ENCODE results near the gene RANBP1. TPM values are rescaled to one million over a fixed set of nuclear protein-coding genes. Genes with fewer than 3 reads are reported as not detected.

Gene RANBP1
- total RNA-seq, 1 experiment from 2014 or later = 522 TPM

- Histone ChIP-seq H3K4ac (ENCODE audit: low read depth, low read length) (no peak overlapping the region), H2BK5ac (ENCODE audit: insufficient read length, low read length) (no peak overlapping the region), H3K27ac (ENCODE audit: insufficient read length, low read depth, low read length) (no peak overlapping the region), H3K79me2 (ENCODE audit: insufficient read depth, low read length) (peaks cover 16% of the 10 kb centered on the region; the same call in 1 of the 2 replicates), H4K8ac (replicated peaks; ENCODE audit: insufficient read length, low read depth, low read length) (no peak overlapping the region), H3K14ac (ENCODE audit: insufficient read depth, low read length) (no peak overlapping the region), H3K56ac (ENCODE audit: insufficient read length, low read depth, low read length) (no peak overlapping the region), H3K4me1 (ENCODE audit: insufficient read depth, low read length) (no peaks in the 10 kb centered on the region), H3K4me2 (ENCODE audit: insufficient read depth, insufficient read length, low read length) (no peak overlapping the region), H2BK120ac (ENCODE audit: low read depth, low read length, poor library complexity, severe bottlenecking) (no peak overlapping the region), H3K9me3 (ENCODE audit: control insufficient read depth, low read depth, low read length) (no peaks in the 10 kb centered on the region), H4K5ac (ENCODE audit: insufficient read length, low read depth, low read length) (no peak overlapping the region), H2AFZ (ENCODE audit: low read length) (no peak overlapping the region), H3K79me1 (ENCODE audit: insufficient read depth, low read depth, low read length, poor library complexity, severe bottlenecking) (peaks cover 8% of the 10 kb centered on the region), H2BK12ac (ENCODE audit: insufficient read length, low read depth, low read length) (no peak overlapping the region), H2AK5ac (ENCODE audit: insufficient read length, low read length) (no peak overlapping the region), H3K9ac (ENCODE audit: extremely low read depth, insufficient read length, low read length) (no peak overlapping the region), H3K23me2 (ENCODE audit: insufficient read length, low read depth, low read length, poor library complexity, severe bottlenecking) (no peaks in the 10 kb centered on the region), H4K20me1 (ENCODE audit: control insufficient read depth, insufficient read depth, insufficient read length) (peaks cover 2% of the 10 kb centered on the region), H4K91ac (ENCODE audit: insufficient read length, low read depth, low read length) (no peak overlapping the region), H3K18ac (ENCODE audit: insufficient read length, low read depth, low read length) (no peak overlapping the region), H3T11ph (ENCODE audit: low read length) (no peak overlapping the region), H3K27me3 (ENCODE audit: insufficient read depth, low read length) (no peaks in the 10 kb centered on the region), H2BK15ac (ENCODE audit: low read depth, low read length) (0 out of 2 replicates have a peak overlapping the region, but pooled peaks have one; percentile 54), H3K23ac (ENCODE audit: insufficient read length, low read depth, low read length) (no peak overlapping the region), H2BK20ac (ENCODE audit: low read depth, low read length, poor library complexity, severe bottlenecking) (no peak overlapping the region)
- DNase-seq = no peak
- H3K9me3 Mint-ChIP-seq = no peaks in the 10 kb centered on the region
- peak overlapping the region in 2 of 3 experiments; percentile 49 to 79; a peak in 4 of 7 replicates for H3K27ac Mint-ChIP-seq
- peaks cover 5 to 11% of the 10 kb centered on the region in 2 experiments for H3K4me1 Mint-ChIP-seq
- H3K36me3 Mint-ChIP-seq (ENCODE audit: insufficient read depth in 1 of 3, low read depth in 3 of 3) = peaks cover 40 to 73% (median 69%) of the 10 kb centered on the region in 3 experiments; a peak in 6 of 7 replicates
- no peak for TF ChIP-seq CTCF (conservative IDR thresholded peaks at IDR 0.05)
- WGBS (ENCODE audit: extremely low coverage, insufficient read length, low lambda C conversion rate) = no CpG with 5 or more reads among the region's 32 CpGs
- H3K4me3 Mint-ChIP-seq = no peak overlapping the region; a peak in 1 of 5 replicates
- no peaks in the 10 kb centered on the region; the same call in 1 of the 2 replicates for H3K27me3 Mint-ChIP-seq (ENCODE audit: low read depth)
Measured at GRCh38 chr22:20125201-20126174, 9.6 kb downstream of the RANBP1 start.

Data from H9 (cell line).